Uterus (tissue), 2 donors: ENCODE data around the gene OR2T35.

ENCODE experiments used
- CTCF ChIP-seq, 4 experiments: fragments of 200-600 bp in 2 of 4; fragments of 450-650 bp in 2 of 4; sonication (generic) in 2 of 4; IDR thresholded peaks; one replicate each; pipeline ENCODE4 v1.5.1; 2016 to 2019; ENCODE audit warnings: antibody characterized with exemption in 4 of 4, mild to moderate bottlenecking in 2 of 4, moderate library complexity in 1 of 4
- POLR2A ChIP-seq, 2 donors: fragments of 450-650 bp; IDR thresholded peaks; one replicate each; pipeline ENCODE4 v1.6.1; 2016; ENCODE audit warnings: antibody characterized with exemption in 2 of 2, mild to moderate bottlenecking in 1 of 2, moderate library complexity in 1 of 2

- TF ChIP-seq CTCF (IDR thresholded peaks at IDR 0.05) (no peak), POLR2A (IDR thresholded peaks at IDR 0.05) (no peak)
Measured at GRCh38 chr1:248613742-248614141, 31.3 kb downstream of the OR2T35 start.
